Uterus (tissue), 4 donors: ENCODE data around the gene DOK6. TPM values are rescaled to one million over a fixed set of nuclear protein-coding genes. Genes with fewer than 3 reads are reported as not detected.
"Not testable (repeated sequence)": the region's sequence is repeated elsewhere in the genome, so short reads cannot be mapped to it uniquely, and the experiment has no call there.

ENCODE experiments used
- DNase-seq, 2 donors: peaks; one replicate each; pipeline ENCODE4 v3.0.0-alpha.2; 2019 to 2020
- H3K27ac ChIP-seq, 2 donors: fragments of 200-600 bp; sonication (generic); 1 replicate in 1 of 2; 2 replicates in 1 of 2; pipeline ENCODE4 v1.5.1; 2016 to 2018
- H3K27me3 ChIP-seq, 2 donors: fragments of 200-600 bp; sonication (generic); one replicate each; pipeline ENCODE4 v1.5.1; 2018 to 2019; ENCODE audit warnings: control low read depth in 1 of 2
- H3K36me3 ChIP-seq, 2 donors: fragments of 200-600 bp; sonication (generic); one replicate each; pipeline ENCODE4 v1.5.1; 2019; ENCODE audit warnings: control low read depth in 1 of 2
- H3K4me1 ChIP-seq, 2 donors: fragments of 200-600 bp; sonication (generic); one replicate each; pipeline ENCODE4 v1.5.1; 2018 to 2019; ENCODE audit warnings: control low read depth in 1 of 2
- H3K4me3 ChIP-seq, 2 donors: fragments of 200-600 bp; sonication (generic); 1 replicate in 1 of 2; 2 replicates in 1 of 2; pipeline ENCODE4 v1.5.1; 2018 to 2019; ENCODE audit warnings: mild to moderate bottlenecking in 1 of 2
- H3K9me3 ChIP-seq, 2 donors: fragments of 200-600 bp; sonication (generic); one replicate each; pipeline ENCODE4 v1.5.1; 2019; ENCODE audit warnings: control low read depth in 1 of 2
- POLR2A ChIP-seq, 2 donors: fragments of 450-650 bp; IDR thresholded peaks; one replicate each; pipeline ENCODE4 v1.6.1; 2016; ENCODE audit warnings: antibody characterized with exemption in 2 of 2, mild to moderate bottlenecking in 1 of 2, moderate library complexity in 1 of 2
- intact Hi-C: fragments of 100-400 bp; cut with DNase I; formaldehyde crosslinking; loops from one replicate; pipeline ENCODE4 v1.15.1; 2023; ENCODE audit warnings: low total_unique reads
- total RNA-seq, 4 donors: library from RNA; depleted of rRNA in 3 of 4; stranded (reverse); fragments of >200 nt in 3 of 4; gene quantifications; one replicate each; pipeline versions ENCODE4 v1.1.0 to v1.2.4, GENCODE V29; 2014 to 2023
- TF ChIP-seq, protein P1 (sequence below), 4 experiments: fragments of 200-600 bp in 2 of 4; fragments of 450-650 bp in 2 of 4; sonication (generic) in 2 of 4; IDR thresholded peaks; one replicate each; pipeline ENCODE4 v1.5.1; 2016 to 2019; ENCODE audit warnings: antibody characterized with exemption in 4 of 4, mild to moderate bottlenecking in 2 of 4, moderate library complexity in 1 of 4
- donor health status: DM: yes; HTN: yes; CAD: no.

Gene DOK6
- 1 to 10 TPM in 3 of 4 donors, under 1 TPM in 1; 0.26 to 9.5 (median 1.4) TPM for total RNA-seq

DNA sequence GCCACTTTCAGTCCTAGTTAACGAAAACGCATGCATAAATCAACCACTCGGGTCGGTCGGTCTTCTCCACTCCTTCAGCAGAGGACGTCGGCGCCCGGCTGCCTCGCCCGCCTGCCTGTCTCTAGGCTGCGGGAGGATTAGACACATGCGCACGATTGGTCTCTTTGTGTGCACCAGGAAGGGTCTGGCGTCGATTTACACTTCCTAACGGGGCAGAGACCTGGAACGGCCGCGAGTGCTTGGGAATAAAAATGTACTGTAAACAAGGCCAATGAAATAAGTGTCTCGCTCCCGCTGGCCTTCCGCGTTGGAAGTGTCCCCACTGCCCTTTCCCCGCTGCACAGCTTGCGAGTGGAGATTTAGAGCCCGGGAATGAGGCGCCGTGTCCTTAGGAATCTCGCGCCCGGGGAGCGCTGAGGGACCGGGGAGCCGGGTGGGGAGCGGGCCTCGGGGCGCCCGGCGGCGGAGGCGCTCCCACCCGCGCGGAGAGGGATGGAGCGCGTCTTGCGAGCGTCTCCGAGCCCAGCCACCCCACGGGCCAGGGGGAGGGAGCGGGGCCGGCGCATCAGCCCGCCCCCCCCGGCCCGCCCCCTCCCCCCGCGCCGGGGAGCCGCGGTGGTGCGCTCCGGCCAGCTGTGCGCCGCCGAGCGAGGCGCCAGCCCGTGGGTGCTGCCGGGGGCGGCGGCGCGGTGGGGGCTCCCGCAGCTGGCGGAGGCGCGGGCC, at the start of gene DOK6:
DOK6 (plus strand) TSS at position 636 of the 723 bp plus-strand sequence.
- peaks cover 0 to 8% of the 10 kb centered on the region in 2 donors for H3K4me1 ChIP-seq

DNA sequence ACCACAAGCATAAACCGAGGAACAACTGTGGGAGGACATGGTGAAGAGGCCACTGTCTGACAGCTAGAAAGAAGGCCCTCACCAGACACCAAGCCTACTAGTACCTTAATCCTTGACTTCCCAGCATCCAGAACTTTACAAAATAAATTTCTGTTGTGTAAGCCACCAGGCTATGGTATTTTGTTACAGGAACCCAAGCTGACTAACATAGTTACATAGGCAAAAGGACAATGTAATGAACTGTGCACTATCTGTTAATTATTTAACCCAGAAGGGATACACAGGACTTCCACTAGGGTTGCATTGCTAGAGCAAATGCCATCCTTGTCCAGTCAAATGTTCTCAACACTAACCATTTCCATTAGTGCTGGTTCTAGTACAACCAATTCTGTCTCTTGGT, 47.7 kb upstream of the DOK6 start:
- intact Hi-C loops = no loop called here
- no peak for TF ChIP-seq POLR2A (IDR thresholded peaks at IDR 0.05)
- TF ChIP-seq, protein P1, sequence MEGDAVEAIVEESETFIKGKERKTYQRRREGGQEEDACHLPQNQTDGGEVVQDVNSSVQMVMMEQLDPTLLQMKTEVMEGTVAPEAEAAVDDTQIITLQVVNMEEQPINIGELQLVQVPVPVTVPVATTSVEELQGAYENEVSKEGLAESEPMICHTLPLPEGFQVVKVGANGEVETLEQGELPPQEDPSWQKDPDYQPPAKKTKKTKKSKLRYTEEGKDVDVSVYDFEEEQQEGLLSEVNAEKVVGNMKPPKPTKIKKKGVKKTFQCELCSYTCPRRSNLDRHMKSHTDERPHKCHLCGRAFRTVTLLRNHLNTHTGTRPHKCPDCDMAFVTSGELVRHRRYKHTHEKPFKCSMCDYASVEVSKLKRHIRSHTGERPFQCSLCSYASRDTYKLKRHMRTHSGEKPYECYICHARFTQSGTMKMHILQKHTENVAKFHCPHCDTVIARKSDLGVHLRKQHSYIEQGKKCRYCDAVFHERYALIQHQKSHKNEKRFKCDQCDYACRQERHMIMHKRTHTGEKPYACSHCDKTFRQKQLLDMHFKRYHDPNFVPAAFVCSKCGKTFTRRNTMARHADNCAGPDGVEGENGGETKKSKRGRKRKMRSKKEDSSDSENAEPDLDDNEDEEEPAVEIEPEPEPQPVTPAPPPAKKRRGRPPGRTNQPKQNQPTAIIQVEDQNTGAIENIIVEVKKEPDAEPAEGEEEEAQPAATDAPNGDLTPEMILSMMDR (IDR thresholded peaks at IDR 0.05) = no peak
- Histone ChIP-seq H3K9me3 (no peaks in the 10 kb centered on the region), H3K36me3 (no peaks in the 10 kb centered on the region), H3K4me1 (no peaks in the 10 kb centered on the region), H3K27ac (no peak overlapping the region), H3K4me3 (no peak overlapping the region), H3K27me3 (no peaks in the 10 kb centered on the region)
- no peak for DNase-seq

More for the DNA sequence above, at the start of gene DOK6:
- TF ChIP-seq POLR2A (IDR thresholded peaks at IDR 0.05) = no peak
- TF ChIP-seq, protein P1 (IDR thresholded peaks at IDR 0.05) = no peak
- H3K36me3 ChIP-seq = no peaks in the 10 kb centered on the region
- peak within 1 kb of the TSS; percentile 39 to 73 for H3K27ac ChIP-seq
- intact Hi-C loops = no loop called here
- no peaks in the 10 kb centered on the region for H3K27me3 ChIP-seq
- peak within 1 kb of the TSS; percentile 38 to 41 for H3K4me3 ChIP-seq
- no peaks in the 10 kb centered on the region for H3K9me3 ChIP-seq
- peak; percentile 20 to 39 for DNase-seq

DNA sequence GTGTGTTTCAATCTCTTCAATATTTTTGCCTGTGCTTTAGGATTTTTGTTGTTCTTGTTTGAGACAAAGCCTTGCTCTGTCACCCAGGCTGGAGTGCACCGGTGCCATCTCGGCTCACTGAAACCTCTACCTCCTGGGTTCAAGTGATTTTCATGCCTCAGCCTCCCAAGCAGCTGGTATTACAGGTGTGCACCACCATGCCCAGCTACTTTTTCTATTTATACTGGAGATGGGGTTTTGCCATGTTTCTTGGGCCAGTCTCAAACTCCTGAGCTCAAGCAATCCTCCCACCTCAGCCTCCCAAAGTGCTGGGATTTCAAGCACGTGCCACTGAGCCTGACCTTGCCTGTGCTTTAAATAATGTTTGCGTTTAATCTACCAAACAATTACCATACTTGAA, 43.1 kb upstream of the DOK6 start:
- Histone ChIP-seq H3K4me3 (no peak overlapping the region), H3K27ac (no peak overlapping the region), H3K27me3 (no peaks in the 10 kb centered on the region), H3K9me3 (no peaks in the 10 kb centered on the region), H3K4me1 (no peaks in the 10 kb centered on the region), H3K36me3 (no peaks in the 10 kb centered on the region)
- no peak for DNase-seq
- no peak for TF ChIP-seq POLR2A (IDR thresholded peaks at IDR 0.05)
- TF ChIP-seq, protein P1 (IDR thresholded peaks at IDR 0.05) = no peak
- intact Hi-C loops = no loop called here

DNA sequence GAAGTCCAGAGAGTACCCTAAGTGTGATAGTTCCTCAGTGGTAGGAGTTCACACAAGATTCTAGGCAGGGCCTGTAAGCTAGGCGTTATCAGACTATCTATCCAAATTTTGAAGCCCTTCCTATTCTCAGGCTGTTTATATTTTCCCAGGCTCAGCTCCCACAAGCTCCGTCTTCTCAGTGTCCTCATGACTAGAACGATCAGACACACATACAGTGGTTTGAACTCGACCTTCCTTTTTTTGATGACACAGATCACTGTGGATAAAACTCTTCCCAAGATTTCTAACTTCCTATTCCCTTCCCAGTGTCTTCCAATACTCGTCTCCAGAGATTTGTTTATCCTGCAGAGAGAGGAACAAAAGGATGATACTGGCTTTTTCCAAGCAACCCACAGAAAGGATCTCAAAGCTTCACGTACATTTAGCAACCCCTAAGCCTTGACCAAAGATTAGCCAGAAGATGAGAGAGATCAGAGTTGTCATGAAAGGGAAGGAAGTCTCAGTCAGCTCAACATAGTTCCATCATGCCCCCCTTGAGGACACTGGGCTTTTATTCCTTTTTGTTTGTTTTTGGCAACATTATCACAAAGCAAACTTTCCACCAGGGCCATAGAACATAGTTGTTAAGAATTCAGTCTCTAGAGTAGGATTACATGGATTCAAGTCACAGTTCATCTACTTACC, 42.3 kb upstream of the DOK6 start:
- Histone ChIP-seq H3K27me3 (no peaks in the 10 kb centered on the region), H3K36me3 (no peaks in the 10 kb centered on the region), H3K4me3 (no peak overlapping the region), H3K4me1 (no peaks in the 10 kb centered on the region), H3K27ac (no peak overlapping the region), H3K9me3 (no peaks in the 10 kb centered on the region)
- intact Hi-C loops = no loop called here
- DNase-seq = no peak
- TF ChIP-seq, protein P1 (IDR thresholded peaks at IDR 0.05) = no peak
- TF ChIP-seq POLR2A (IDR thresholded peaks at IDR 0.05) = no peak

DNA sequence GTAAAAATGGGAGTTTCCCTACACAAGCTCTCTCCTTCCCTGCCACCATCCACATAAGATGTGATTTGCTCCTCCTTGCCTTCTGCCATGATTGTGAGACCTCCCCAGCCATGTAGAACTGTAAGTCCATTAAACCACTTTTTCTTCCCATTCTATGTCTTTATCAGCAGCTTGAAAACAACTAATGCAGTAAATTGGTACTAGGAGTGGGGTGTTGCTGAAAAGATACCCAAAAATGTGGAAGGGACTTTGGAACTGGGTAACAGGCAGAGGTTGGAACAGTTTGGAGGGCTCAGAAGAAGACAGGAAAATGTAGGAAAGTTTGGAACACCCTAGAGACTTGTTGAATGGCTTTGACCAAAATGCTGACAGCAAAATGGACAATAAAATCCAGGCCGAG, 40.9 kb upstream of the DOK6 start:
- H3K27ac ChIP-seq, DNase-seq, H3K36me3 ChIP-seq, H3K4me3 ChIP-seq, H3K9me3 ChIP-seq, H3K4me1 ChIP-seq, intact Hi-C loops, H3K27me3 ChIP-seq: not testable (repeated sequence)
